ENCODE results near the gene APBA2. TPM values are rescaled to one million over a fixed set of nuclear protein-coding genes. Genes with fewer than 3 reads are reported as not detected.

Gene APBA2
- total RNA-seq, 2 experiments from 2014 or later = not detected

- H3K9me2 ChIP-seq (ENCODE audit: insufficient read depth, low read length) = no peaks in the 10 kb centered on the region
- H3K4me2 ChIP-seq (ENCODE audit: low read length) = no peak overlapping the region
- H4K20me1 ChIP-seq (ENCODE audit: insufficient read depth, low read length) = no peaks in the 10 kb centered on the region
- intact Hi-C loops (cut with micrococcal nuclease; ENCODE audit: unreplicated experiment) = no loop called here
- H3K9me3 ChIP-seq (ENCODE audit: low read length) = no peaks in the 10 kb centered on the region
- ChIA-PET CTCF (ENCODE audit: unreplicated experiment) (no interaction called here), POLR2A (no interaction called here)
- no peak overlapping the region for H3K4me3 ChIP-seq (ENCODE audit: low read depth, low read length, poor library complexity, severe bottlenecking)
- no peak for DNase-seq (ENCODE audit: low spot score)
- H3K27ac ChIP-seq (ENCODE audit: low read depth, low read length, poor library complexity, severe bottlenecking) = no peak overlapping the region
- H3K36me3 ChIP-seq (ENCODE audit: insufficient read depth, low read length) = no peaks in the 10 kb centered on the region
- no peak for TF ChIP-seq CTCF (conservative IDR thresholded peaks at IDR 0.05; ENCODE audit: low read length)
- no peak for TF ChIP-seq EZH2phosphoT487 (IDR thresholded peaks at IDR 0.05; ENCODE audit: borderline replicate concordance, low read depth, low read length)
- H2AFZ ChIP-seq (ENCODE audit: low read length) = no peak overlapping the region
- H3K79me2 ChIP-seq (ENCODE audit: insufficient read depth, low read depth, low read length) = no peaks in the 10 kb centered on the region
- no TSS peak for BruUV-seq (replicated peaks)
- no peaks in the 10 kb centered on the region for H3K4me1 ChIP-seq (ENCODE audit: insufficient read depth, low read length, poor library complexity, severe bottlenecking)
Observed at GRCh38 chr15:29045717-29046116, 159.9 kb downstream of the APBA2 start.

DNA sequence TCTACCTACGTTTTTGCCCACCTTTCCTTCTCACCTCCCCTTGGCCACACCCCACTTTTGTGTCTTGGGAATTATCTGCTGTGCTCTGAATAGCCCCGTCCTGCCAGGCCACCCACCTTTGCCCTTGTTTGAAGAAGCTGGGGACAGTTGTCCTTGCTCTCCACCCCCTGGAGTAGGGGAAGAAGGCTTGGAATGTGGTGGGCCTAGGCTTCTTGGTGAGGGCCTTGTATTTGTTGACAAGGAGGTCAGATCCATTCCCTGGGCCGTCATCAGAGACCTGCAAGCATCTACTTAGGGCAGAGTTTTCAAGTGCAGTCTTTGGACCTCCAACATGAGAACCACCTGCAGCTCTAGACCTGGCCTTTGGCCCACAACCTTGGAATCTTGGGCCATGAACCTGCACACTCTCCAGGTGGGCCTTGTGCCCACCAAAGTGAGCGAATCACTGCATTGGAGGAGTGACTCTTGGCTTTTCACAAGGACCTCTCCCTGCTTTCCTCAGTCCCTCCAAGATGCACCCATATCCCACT, 160.6 kb downstream of the APBA2 start:
- H3K4me2 ChIP-seq (ENCODE audit: low read length) = no peak overlapping the region
- no peaks in the 10 kb centered on the region for H3K9me2 ChIP-seq (ENCODE audit: insufficient read depth, low read length)
- no peak overlapping the region for H3K4me3 ChIP-seq (ENCODE audit: low read depth, low read length, poor library complexity, severe bottlenecking)
- no peak for DNase-seq (ENCODE audit: low spot score)
- H3K9me3 ChIP-seq (ENCODE audit: low read length) = no peaks in the 10 kb centered on the region
- ChIA-PET CTCF (ENCODE audit: unreplicated experiment) (no interaction called here), POLR2A (no interaction called here)
- H4K20me1 ChIP-seq (ENCODE audit: insufficient read depth, low read length) = no peaks in the 10 kb centered on the region
- no peak overlapping the region for H2AFZ ChIP-seq (ENCODE audit: low read length)
- H3K4me1 ChIP-seq (ENCODE audit: insufficient read depth, low read length, poor library complexity, severe bottlenecking) = no peaks in the 10 kb centered on the region
- H3K79me2 ChIP-seq (ENCODE audit: insufficient read depth, low read depth, low read length) = no peaks in the 10 kb centered on the region
- intact Hi-C loops (cut with micrococcal nuclease; ENCODE audit: unreplicated experiment) = no loop called here
- no TSS peak for BruUV-seq (replicated peaks)
- no peak overlapping the region for H3K27ac ChIP-seq (ENCODE audit: low read depth, low read length, poor library complexity, severe bottlenecking)
- TF ChIP-seq EZH2phosphoT487 (IDR thresholded peaks at IDR 0.05; ENCODE audit: borderline replicate concordance, low read depth, low read length) = no peak
- TF ChIP-seq CTCF (conservative IDR thresholded peaks at IDR 0.05; ENCODE audit: low read length) = no peak
- H3K36me3 ChIP-seq (ENCODE audit: insufficient read depth, low read length) = no peaks in the 10 kb centered on the region

GRCh38 chr15:29046977-29047376, 161.2 kb downstream of the APBA2 start:
- intact Hi-C loops (cut with micrococcal nuclease; ENCODE audit: unreplicated experiment) = no loop called here
- no TSS peak for BruUV-seq (replicated peaks)

More at GRCh38 chr15:29046977-29047376, 161.2 kb downstream of the APBA2 start:
- ChIA-PET CTCF (ENCODE audit: unreplicated experiment) (no interaction called here), POLR2A (no interaction called here)
- no peaks in the 10 kb centered on the region for H3K9me3 ChIP-seq (ENCODE audit: low read length)
- no peak overlapping the region for H3K4me3 ChIP-seq (ENCODE audit: low read depth, low read length, poor library complexity, severe bottlenecking)
- TF ChIP-seq CTCF (conservative IDR thresholded peaks at IDR 0.05; ENCODE audit: low read length) (no peak), EZH2phosphoT487 (IDR thresholded peaks at IDR 0.05; ENCODE audit: borderline replicate concordance, low read depth, low read length) (no peak)
- H3K79me2 ChIP-seq (ENCODE audit: insufficient read depth, low read depth, low read length) = no peaks in the 10 kb centered on the region
- H3K27ac ChIP-seq (ENCODE audit: low read depth, low read length, poor library complexity, severe bottlenecking) = no peak overlapping the region
- H3K4me1 ChIP-seq (ENCODE audit: insufficient read depth, low read length, poor library complexity, severe bottlenecking) = no peaks in the 10 kb centered on the region
- no peaks in the 10 kb centered on the region for H4K20me1 ChIP-seq (ENCODE audit: insufficient read depth, low read length)
- H2AFZ ChIP-seq (ENCODE audit: low read length) = no peak overlapping the region
- no peaks in the 10 kb centered on the region for H3K36me3 ChIP-seq (ENCODE audit: insufficient read depth, low read length)
- no peak for DNase-seq (ENCODE audit: low spot score)
- H3K4me2 ChIP-seq (ENCODE audit: low read length) = no peak overlapping the region
- no peaks in the 10 kb centered on the region for H3K9me2 ChIP-seq (ENCODE audit: insufficient read depth, low read length)

Data from OCI-LY7 (cell line).